Bronchial epithelial cell (primary cell): ENCODE data around the gene CHRFAM7A. TPM values are rescaled to one million over a fixed set of nuclear protein-coding genes. Genes with fewer than 3 reads are reported as not detected.
A peak's percentile ranks its signal among the peaks of the same experiment; 100 is the strongest.
"Not testable (repeated sequence)": the region's sequence is repeated elsewhere in the genome, so short reads cannot be mapped to it uniquely, and the experiment has no call there.

Source experiments
- DNase-seq: peaks from one replicate; pipeline ENCODE4 v3.0.0-alpha.2; 2010; ENCODE audit warnings: low read depth
- FAIRE-seq: peaks from 2 replicates; lab custom pipeline; 2011; peaks lifted over from hg19 to GRCh38; lab: Jason Lieb, UNC
- H3K27me3 ChIP-seq: 2 replicates; pipeline ENCODE4 v1.5.1; 2011; ENCODE audit warnings: low read length; ENCODE audit not compliant: control insufficient read depth, insufficient read depth
- H3K36me3 ChIP-seq: 2 replicates; pipeline ENCODE4 v1.5.1; 2011; ENCODE audit warnings: low read length; ENCODE audit not compliant: control insufficient read depth, insufficient read depth
- H3K4me3 ChIP-seq: 2 replicates; pipeline ENCODE4 v1.5.1; 2011; ENCODE audit warnings: mild to moderate bottlenecking, low read depth, low read length, control low read depth
- total RNA-seq: library from RNA; depleted of rRNA; stranded (reverse); fragments of >200 nt; gene quantifications from 2 replicates; pipeline ENCODE4 v1.2.1, GENCODE V29; 2014

CHRFAM7A gene
- total RNA-seq, 1 donor from 2014 or later = under 0.01 TPM

DNA sequence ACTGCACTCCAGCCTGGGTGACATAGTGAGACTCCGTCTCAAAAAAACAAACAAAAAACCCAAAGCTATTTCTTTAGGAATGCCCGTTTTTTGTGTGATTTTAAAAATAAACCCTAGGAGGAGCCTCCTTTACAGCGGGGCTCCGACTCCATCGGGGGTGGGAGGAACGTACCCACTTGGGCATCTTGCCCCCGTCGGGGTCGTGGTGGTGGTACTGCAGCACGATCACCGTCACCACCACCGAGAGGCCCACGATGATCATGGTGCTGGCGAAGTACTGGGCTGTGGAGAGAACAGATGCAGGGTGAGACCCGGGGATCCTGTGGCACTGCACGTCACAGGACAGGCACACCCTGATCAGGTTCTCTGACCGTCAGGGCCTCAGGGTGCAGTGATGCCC is 26.1 kb downstream of the CHRFAM7A start:
- not testable (repeated sequence) for DNase-seq, H3K36me3 ChIP-seq, FAIRE-seq, H3K4me3 ChIP-seq, H3K27me3 ChIP-seq

DNA sequence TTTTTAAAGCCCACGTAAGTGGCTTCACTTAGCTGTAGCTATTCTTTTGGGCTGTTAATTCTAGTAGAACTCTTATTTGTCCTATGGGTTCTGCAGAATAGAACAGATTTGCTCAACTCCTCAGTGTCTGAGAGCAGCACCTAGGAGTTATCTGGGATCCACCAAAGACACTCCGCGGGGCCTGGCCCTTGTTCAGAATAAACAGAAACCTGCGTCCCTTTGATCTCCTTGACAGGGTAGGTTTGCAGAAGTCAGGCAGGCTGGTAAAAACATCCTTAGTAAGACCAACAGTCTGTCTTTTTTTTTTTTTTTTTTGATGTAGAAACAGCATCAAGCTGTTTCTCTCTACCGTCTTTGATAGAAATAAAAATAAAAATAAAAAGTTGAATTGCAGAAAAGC is 31.9 kb downstream of the CHRFAM7A start:
- not testable (repeated sequence) for H3K27me3 ChIP-seq

DNA sequence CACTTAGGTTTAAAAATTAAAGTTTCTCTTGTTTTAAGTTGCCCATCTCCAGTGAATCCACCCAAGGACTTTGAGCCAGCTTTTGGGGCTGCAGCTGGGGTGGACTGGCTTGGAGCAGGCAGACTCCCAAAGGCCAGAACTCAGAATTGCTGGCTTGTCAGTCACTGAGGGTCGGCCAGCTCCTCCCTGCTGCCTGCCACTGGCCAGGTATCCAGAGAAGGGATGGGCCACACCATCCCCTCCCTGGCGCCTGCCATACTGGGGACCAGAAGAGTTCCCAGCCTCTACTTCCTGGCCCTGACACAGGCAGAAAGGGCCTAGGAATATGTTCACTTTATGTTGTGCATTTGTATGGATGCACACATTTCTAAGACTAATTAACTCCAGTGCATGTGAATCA is 32.4 kb downstream of the CHRFAM7A start:
- not testable (repeated sequence) for DNase-seq, H3K4me3 ChIP-seq, H3K27me3 ChIP-seq, FAIRE-seq, H3K36me3 ChIP-seq

More for the DNA sequence above, 31.9 kb downstream of the CHRFAM7A start:
- not testable (repeated sequence) for H3K4me3 ChIP-seq, FAIRE-seq, DNase-seq, H3K36me3 ChIP-seq

DNA sequence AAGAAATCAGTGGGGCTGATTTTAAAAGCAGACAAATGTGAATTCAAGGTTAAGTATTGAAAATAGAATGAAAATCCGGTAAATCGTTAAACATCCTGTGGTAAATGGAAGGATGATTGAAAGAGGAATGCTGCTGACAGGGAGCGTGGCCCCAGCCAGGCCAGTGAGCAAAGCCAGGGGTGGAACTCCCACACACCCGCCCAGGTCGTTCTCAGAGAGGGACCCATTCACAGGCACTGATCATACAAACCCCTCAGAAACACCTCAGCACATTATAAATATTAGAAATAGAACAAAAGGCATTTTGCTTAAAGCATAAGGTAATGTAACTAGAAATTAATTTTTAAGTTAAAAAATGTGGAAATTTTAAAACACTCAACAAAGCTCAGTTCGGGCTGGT is 38.3 kb downstream of the CHRFAM7A start:
- not testable (repeated sequence) for DNase-seq, H3K36me3 ChIP-seq, H3K4me3 ChIP-seq, H3K27me3 ChIP-seq, FAIRE-seq

DNA sequence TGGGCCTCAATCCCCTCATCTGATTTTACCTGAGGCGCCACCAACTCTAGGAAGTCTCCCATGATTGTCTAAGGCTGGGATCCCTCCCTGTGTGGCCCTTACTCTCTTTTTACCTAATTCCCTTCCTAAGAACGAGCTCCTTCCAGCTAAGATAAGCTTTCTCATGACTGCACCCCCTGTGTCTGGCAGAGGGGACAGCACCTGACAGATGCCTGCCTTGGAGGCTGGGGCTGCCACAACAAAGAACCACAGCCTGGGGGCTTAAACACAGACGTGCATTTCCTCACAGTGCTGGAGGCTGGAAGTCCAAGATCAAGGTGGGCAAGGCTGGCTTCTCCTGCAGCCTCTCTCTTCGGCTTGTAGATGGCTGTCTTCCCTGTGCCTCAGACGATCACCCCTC is 43.5 kb downstream of the CHRFAM7A start:
- not testable (repeated sequence) for DNase-seq, H3K27me3 ChIP-seq, H3K4me3 ChIP-seq, H3K36me3 ChIP-seq
- FAIRE-seq = peak; percentile 55

DNA sequence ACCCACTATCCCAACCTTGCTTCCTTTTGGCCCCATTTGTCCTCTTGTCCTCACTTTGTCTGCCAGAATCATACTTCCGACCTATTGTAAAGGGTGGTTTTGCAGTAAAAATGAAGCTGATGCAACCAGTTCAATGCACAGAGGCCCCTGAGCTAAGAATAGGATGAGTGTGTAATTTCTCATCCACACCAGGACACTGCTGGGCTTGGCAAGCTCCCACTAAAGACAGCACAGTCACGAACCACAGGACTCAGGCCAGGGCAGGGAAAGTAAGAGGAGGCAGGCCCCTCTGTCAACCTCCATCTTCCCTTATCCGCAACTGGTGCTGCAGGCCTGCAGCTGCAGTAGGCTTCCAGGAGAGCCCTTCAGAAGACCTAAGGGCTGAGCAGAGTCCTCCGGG is 56.8 kb downstream of the CHRFAM7A start:
- peak; percentile 52 for FAIRE-seq
- not testable (repeated sequence) for H3K36me3 ChIP-seq, H3K4me3 ChIP-seq, DNase-seq, H3K27me3 ChIP-seq

DNA sequence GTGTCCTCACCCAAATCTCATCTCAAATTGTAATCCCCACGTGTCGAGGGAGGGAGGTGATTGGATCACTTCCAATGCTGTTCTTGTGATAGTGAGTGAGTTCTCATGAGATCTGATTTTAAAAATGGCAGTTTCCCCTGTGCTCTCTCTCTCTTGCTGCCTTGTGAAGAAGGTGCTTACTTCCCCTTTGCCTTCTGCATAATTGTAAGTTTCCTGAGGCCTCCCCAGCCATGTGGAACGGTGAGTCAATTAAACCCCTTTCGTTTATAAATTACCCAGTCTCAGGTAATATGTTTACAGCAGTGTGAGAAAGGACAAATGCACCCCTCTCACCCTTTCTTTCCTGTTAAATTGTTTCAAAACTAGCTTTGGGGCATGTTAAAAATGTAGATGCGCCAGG is 59.2 kb downstream of the CHRFAM7A start:
- H3K4me3 ChIP-seq, DNase-seq, FAIRE-seq, H3K36me3 ChIP-seq, H3K27me3 ChIP-seq: not testable (repeated sequence)

DNA sequence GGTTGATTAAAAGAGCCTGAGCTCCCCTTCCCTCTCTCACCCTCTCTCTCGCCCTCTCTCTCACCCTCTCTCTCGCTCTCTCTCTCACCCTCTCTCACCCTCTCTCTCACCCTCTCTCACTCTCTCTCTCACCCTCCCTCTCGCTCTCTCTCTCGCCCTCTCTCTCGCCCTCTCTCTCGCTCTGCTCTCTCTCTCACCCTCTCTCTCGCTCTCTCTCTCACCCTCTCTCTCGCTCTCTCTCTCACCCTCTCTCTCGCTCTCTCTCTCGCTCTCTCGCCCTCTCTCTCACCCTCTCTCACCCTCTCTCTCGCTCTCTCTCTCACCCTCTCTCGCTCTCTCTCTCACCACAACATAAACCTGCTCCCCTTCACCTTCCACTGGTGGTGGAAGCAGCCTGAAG is 67.2 kb downstream of the CHRFAM7A start:
- DNase-seq, FAIRE-seq, H3K4me3 ChIP-seq, H3K27me3 ChIP-seq, H3K36me3 ChIP-seq: not testable (repeated sequence)

DNA sequence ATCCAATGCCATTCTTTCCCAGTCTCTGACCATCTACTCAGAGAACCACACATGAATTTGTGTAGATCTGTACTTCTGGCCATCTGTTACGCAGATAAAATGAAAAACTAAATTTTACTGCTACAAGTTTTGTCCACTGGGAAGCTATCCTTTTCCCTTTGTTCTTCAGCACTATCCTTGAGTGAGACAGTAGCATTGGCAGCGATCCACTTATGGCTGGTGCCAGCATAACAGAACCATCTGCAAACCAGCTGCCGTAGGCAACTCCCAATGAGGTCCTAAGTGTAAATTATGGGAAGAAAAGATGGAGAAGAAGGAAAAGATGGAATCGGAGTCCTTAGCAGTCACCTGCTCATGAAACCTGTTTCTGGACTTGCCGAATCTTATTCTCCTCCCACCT is 72.3 kb downstream of the CHRFAM7A start:
- H3K4me3 ChIP-seq, H3K36me3 ChIP-seq, H3K27me3 ChIP-seq, FAIRE-seq, DNase-seq: not testable (repeated sequence)

DNA sequence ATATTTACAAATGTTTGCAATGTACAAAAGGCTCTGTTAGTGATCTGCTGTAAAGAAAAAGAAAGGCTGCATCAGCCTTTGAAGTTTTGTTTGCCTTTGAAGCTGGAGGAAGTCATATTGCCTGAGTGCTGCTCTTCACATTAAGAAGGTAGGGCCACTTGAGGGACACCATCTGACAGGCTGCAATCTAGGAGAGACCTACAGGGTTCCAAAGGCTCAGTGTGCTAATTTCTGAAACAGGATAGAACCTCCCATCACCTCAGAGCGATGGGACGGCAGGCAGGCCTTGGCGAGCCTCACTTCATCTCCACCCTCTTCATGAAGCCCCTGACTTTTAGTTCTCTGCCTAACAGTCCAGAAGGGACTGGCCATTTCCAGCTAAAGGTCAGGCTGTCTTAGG is 77.6 kb downstream of the CHRFAM7A start:
- not testable (repeated sequence) for FAIRE-seq, DNase-seq, H3K4me3 ChIP-seq

DNA sequence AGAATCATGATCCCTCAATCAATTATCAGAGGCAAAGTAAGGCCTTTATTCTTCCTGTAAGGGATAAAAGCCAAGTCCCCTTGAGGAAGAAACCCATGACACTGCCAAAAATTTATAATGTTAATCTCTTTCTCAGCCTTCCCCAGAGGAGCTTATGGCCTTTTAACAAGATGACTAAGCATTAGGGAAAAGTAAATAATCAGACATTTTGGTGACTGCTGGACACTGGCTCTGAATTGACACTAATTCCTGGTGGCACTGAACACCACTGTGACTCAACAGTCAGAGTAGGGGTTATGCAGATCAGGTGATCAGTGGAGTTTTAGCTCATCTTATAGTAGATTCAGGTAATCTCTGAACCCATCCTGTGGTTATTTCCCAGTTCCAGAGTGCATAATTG is 82.8 kb downstream of the CHRFAM7A start:
- H3K4me3 ChIP-seq, FAIRE-seq, DNase-seq, H3K27me3 ChIP-seq, H3K36me3 ChIP-seq: not testable (repeated sequence)

More for the DNA sequence above, 77.6 kb downstream of the CHRFAM7A start:
- H3K27me3 ChIP-seq, H3K36me3 ChIP-seq: not testable (repeated sequence)

Other genes starting within 250 kb of the CHRFAM7A start
- gene GOLGA8R, start 20.7 kb upstream of the CHRFAM7A start, total RNA-seq = 0.53 and 2.8 TPM in 2 replicates
- gene GOLGA8Q, start 158.5 kb upstream of the CHRFAM7A start, total RNA-seq = 0.79 and 2.2 TPM in 2 replicates
- gene GOLGA8H, start 210.5 kb upstream of the CHRFAM7A start, total RNA-seq = 0.13 TPM in 1 of 2 replicates, not detected in the other